Embryonic facial prominence (tissue), 1 donor: ENCODE measurements around the gene MLF1.

Source experiments
- DNase-seq: peaks from one replicate; pipeline ENCODE4 v3.0.0-alpha.2; 2016; ENCODE audit errors: extremely low spot score

Gene MLF1

GRCh38 chr3:158574646-158575045 is 3.7 kb downstream of the MLF1 start:
- no peak for DNase-seq

- no peak for DNase-seq
These were observed 19.2 kb downstream of the MLF1 start for GRCh38 chr3:158590223-158590622.

- no peak for DNase-seq
These were observed 29.8 kb downstream of the MLF1 start for GRCh38 chr3:158600787-158601186.

GRCh38 chr3:158602227-158602626 is 31.2 kb downstream of the MLF1 start:
- DNase-seq: no peak

- DNase-seq: no peak
These were observed 47.2 kb downstream of the MLF1 start for GRCh38 chr3:158617982-158618875.

- DNase-seq: no peak
These were observed 54.9 kb downstream of the MLF1 start for GRCh38 chr3:158625881-158626280.

- no peak for DNase-seq
These were observed 61.0 kb downstream of the MLF1 start for GRCh38 chr3:158631981-158632380.

GRCh38 chr3:158640646-158641045 is 69.7 kb downstream of the MLF1 start:
- DNase-seq: no peak

- DNase-seq: no peak
These were observed 71.0 kb downstream of the MLF1 start for GRCh38 chr3:158642005-158642404.

GRCh38 chr3:158642474-158643210 is 71.6 kb downstream of the MLF1 start:
- no peak for DNase-seq

- DNase-seq: peak; percentile 98
These were observed 73.4 kb downstream of the MLF1 start, which contains the start of gene GFM1 for GRCh38 chr3:158644345-158644908. TSS of gene GFM1 (plus strand) at chr3:158644527. CDS start at chr3:158644635, 108 bp downstream.

GRCh38 chr3:158649791-158650190 is 78.8 kb downstream of the MLF1 start:
- DNase-seq: no peak

- no peak for DNase-seq
These were observed 80.2 kb downstream of the MLF1 start for GRCh38 chr3:158651192-158651591.

- no peak for DNase-seq
These were observed 81.5 kb downstream of the MLF1 start for GRCh38 chr3:158652463-158652862.
